Loucy (cell line): ENCODE results near the gene RTP2.

ENCODE experiments used
- H2AFZ ChIP-seq: fragments of 200-600 bp; sonication (generic); 2 replicates; pipeline ENCODE4 v1.6.0; 2016; ENCODE audit warnings: antibody characterized with exemption, mild to moderate bottlenecking, low read length, moderate library complexity
- H3F3A ChIP-seq: fragments of 200-600 bp; 2 replicates; pipeline ENCODE4 v1.6.0; 2016; ENCODE audit warnings: antibody characterized with exemption, low read depth, mild to moderate bottlenecking
- H3K27me3 ChIP-seq: fragments of 200-600 bp; sonication (generic); 2 replicates; pipeline ENCODE4 v1.6.1; 2014; ENCODE audit warnings: low read length, mild to moderate bottlenecking; ENCODE audit not compliant: insufficient read depth, poor library complexity, severe bottlenecking
- H3K36me3 ChIP-seq: fragments of 200-600 bp; sonication (generic); 2 replicates; pipeline ENCODE4 v1.6.1; 2016; ENCODE audit warnings: low read length; ENCODE audit not compliant: insufficient read depth
- H3K4me1 ChIP-seq: fragments of 200-600 bp; sonication (generic); 2 replicates; pipeline ENCODE4 v1.5.1; 2014; ENCODE audit warnings: low read length, mild to moderate bottlenecking; ENCODE audit not compliant: insufficient read depth, poor library complexity, severe bottlenecking
- H3K4me2 ChIP-seq: fragments of 200-600 bp; sonication (generic); 2 replicates; pipeline ENCODE4 v1.6.0; 2014; ENCODE audit warnings: antibody characterized with exemption, low read length, low read depth, mild to moderate bottlenecking; ENCODE audit not compliant: poor library complexity, severe bottlenecking
- H3K4me3 ChIP-seq: fragments of 200-600 bp; sonication (generic); 2 replicates; pipeline ENCODE4 v1.5.1; 2014; ENCODE audit warnings: low read length, mild to moderate bottlenecking, mixed read lengths; ENCODE audit not compliant: poor library complexity, severe bottlenecking
- H3K79me2 ChIP-seq: fragments of 200-600 bp; sonication (generic); 2 replicates; pipeline ENCODE4 v1.6.1; 2014; ENCODE audit warnings: low read length; ENCODE audit not compliant: insufficient read depth
- H3K9ac ChIP-seq: fragments of 200-600 bp; sonication (generic); 2 replicates; pipeline ENCODE4 v1.6.0; 2014; ENCODE audit warnings: mild to moderate bottlenecking, low read depth, low read length, moderate library complexity; ENCODE audit not compliant: poor library complexity, severe bottlenecking
- H3K9me2 ChIP-seq: fragments of 200-600 bp; sonication (generic); replicated peaks from 2 replicates; pipeline ENCODE4 v1.6.1; 2016; ENCODE audit warnings: low read depth, low read length, mixed read lengths
- H3K9me3 ChIP-seq: fragments of 200-600 bp; sonication (generic); 2 replicates; pipeline ENCODE4 v1.6.1; 2014; ENCODE audit warnings: mild to moderate bottlenecking, antibody characterized with exemption, low read length, low read depth; ENCODE audit not compliant: insufficient read depth
- H4K20me1 ChIP-seq: fragments of 200-600 bp; sonication (generic); 2 replicates; pipeline ENCODE4 v1.6.0; 2014; ENCODE audit warnings: antibody characterized with exemption, low read length, mild to moderate bottlenecking; ENCODE audit not compliant: insufficient read depth, poor library complexity, severe bottlenecking
- EZH2phosphoT487 ChIP-seq: fragments of 200-600 bp; IDR thresholded peaks from 2 replicates; pipeline ENCODE4 v1.6.1; 2018; ENCODE audit warnings: antibody characterized with exemption, mild to moderate bottlenecking, moderate library complexity, borderline replicate concordance
- TF ChIP-seq, protein P1 (sequence below): fragments of 200-600 bp; sonication (generic); conservative IDR thresholded peaks from 2 replicates; pipeline ENCODE4 v1.5.1; 2014; ENCODE audit warnings: mild to moderate bottlenecking, antibody characterized with exemption, low read length

The RTP2 gene

DNA sequence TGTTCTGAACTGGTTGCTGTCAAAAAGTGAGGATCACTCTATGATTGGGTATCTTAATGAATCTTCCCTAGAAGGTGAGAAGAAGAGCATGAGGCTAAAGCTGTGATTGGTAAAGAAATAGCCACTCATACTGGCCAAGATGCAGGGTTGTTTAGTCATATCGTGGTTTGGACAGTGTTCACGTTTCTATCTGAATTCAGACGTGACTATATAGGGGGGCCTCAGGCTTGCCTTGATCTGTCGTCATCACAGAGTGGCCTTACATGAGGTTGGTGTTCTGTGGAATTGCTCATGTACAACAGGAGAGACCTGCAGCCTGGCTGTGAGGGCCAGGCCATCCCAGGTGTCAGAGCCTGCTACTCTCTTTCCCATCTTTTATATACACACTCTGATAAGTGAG lies 12.4 kb downstream of the RTP2 start:
- Histone ChIP-seq H3K9me2 (no peaks in the 10 kb centered on the region), H3K36me3 (no peaks in the 10 kb centered on the region), H4K20me1 (no peaks in the 10 kb centered on the region), H2AFZ (no peak overlapping the region), H3K4me3 (no peak overlapping the region), H3K9ac (no peak overlapping the region), H3K79me2 (no peaks in the 10 kb centered on the region), H3K4me1 (no peaks in the 10 kb centered on the region), H3F3A (no peaks in the 10 kb centered on the region), H3K27me3 (peaks cover 13% of the 10 kb centered on the region), H3K9me3 (peaks cover 7% of the 10 kb centered on the region; the same call in 1 of the 2 replicates), H3K4me2 (no peak overlapping the region)
- TF ChIP-seq EZH2phosphoT487: no peak
- TF ChIP-seq, protein P1, sequence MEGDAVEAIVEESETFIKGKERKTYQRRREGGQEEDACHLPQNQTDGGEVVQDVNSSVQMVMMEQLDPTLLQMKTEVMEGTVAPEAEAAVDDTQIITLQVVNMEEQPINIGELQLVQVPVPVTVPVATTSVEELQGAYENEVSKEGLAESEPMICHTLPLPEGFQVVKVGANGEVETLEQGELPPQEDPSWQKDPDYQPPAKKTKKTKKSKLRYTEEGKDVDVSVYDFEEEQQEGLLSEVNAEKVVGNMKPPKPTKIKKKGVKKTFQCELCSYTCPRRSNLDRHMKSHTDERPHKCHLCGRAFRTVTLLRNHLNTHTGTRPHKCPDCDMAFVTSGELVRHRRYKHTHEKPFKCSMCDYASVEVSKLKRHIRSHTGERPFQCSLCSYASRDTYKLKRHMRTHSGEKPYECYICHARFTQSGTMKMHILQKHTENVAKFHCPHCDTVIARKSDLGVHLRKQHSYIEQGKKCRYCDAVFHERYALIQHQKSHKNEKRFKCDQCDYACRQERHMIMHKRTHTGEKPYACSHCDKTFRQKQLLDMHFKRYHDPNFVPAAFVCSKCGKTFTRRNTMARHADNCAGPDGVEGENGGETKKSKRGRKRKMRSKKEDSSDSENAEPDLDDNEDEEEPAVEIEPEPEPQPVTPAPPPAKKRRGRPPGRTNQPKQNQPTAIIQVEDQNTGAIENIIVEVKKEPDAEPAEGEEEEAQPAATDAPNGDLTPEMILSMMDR: no peak

DNA sequence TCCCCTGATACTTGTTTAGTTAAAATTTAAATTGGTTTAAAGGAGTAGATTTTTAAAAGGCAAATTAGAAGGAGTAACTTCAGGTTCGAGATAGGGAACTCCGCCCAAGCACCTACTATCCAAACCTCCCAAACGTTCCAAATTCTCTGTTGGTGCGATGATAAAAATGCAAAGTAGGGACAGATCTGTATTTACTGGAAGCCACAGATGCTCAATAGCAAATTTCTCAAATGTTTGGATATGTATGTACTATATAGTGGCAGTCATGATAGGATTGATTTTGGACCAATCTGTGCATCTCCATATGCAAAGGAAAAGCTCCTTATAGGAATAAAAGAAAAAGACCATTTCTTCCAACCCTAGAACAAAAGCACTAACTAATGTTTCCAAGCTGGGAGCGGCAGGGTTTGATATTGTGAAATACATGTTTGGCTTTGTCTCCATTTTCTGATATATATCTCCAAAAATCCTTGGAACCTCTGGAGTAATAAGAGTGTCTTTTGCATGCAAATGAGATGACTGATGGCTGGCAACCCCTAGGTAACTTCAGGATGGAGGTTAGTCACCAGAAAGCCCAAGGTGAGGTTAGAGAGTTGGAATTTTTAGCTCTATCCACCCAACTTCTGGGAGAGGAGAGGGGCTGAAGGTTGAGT lies 15.6 kb downstream of the RTP2 start:
- no peaks in the 10 kb centered on the region for H3K9me2 ChIP-seq
- H3K4me1 ChIP-seq: no peaks in the 10 kb centered on the region
- no peak overlapping the region for H3K4me2 ChIP-seq
- no peaks in the 10 kb centered on the region for H3K79me2 ChIP-seq
- H3K9ac ChIP-seq: no peak overlapping the region
- peaks cover 7% of the 10 kb centered on the region; the same call in 1 of the 2 replicates for H3K9me3 ChIP-seq
- H3K36me3 ChIP-seq: no peaks in the 10 kb centered on the region
- H4K20me1 ChIP-seq: no peaks in the 10 kb centered on the region
- no peaks in the 10 kb centered on the region for H3F3A ChIP-seq
- TF ChIP-seq, protein P1: no peak
- no peak for TF ChIP-seq EZH2phosphoT487
- H3K4me3 ChIP-seq: no peak overlapping the region
- no peak overlapping the region for H2AFZ ChIP-seq
- peaks cover 13% of the 10 kb centered on the region for H3K27me3 ChIP-seq

DNA sequence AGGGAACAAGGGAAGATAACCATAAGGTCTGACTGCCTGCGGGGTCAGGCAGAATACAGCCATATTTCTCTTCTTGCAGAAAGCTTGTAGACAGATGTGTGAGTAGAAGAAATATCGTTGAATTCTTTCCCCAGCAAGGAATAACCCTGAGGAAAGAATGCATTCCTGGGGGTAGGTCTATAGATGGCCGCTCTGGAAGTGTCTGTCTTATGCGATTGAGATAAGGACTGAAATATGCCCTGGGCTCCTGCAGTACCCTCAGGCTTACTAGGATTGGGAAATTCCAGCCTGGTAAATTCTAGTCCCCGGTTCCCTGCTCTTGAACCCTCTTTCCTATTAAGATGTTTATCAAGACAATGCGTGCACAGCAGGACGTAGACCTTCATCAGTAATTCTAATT lies 16.4 kb downstream of the RTP2 start:
- H2AFZ ChIP-seq: no peak overlapping the region
- peaks cover 13% of the 10 kb centered on the region for H3K27me3 ChIP-seq

More for the DNA sequence above, 16.4 kb downstream of the RTP2 start:
- TF ChIP-seq, protein P1: no peak
- no peak for TF ChIP-seq EZH2phosphoT487
- Histone ChIP-seq H3K4me3 (no peak overlapping the region), H3F3A (no peaks in the 10 kb centered on the region), H3K36me3 (no peaks in the 10 kb centered on the region), H3K9me3 (peaks cover 7% of the 10 kb centered on the region; the same call in 1 of the 2 replicates), H3K79me2 (no peaks in the 10 kb centered on the region), H4K20me1 (no peaks in the 10 kb centered on the region), H3K9ac (no peak overlapping the region), H3K4me2 (no peak overlapping the region), H3K9me2 (no peaks in the 10 kb centered on the region), H3K4me1 (no peaks in the 10 kb centered on the region)
